ENCODE measurements around the gene TAB2. TPM values are rescaled to one million over a fixed set of nuclear protein-coding genes. Genes with fewer than 3 reads are reported as not detected.

The TAB2 gene
- total RNA-seq, 4 donors from 2014 or later = 63.7 to 73.5 (median 69.2) TPM

- no peaks in the 10 kb centered on the region for H3K36me3 ChIP-seq
- H3K4me3 ChIP-seq = no peak overlapping the region
- in situ Hi-C loops (cut with MboI; ENCODE audit: low sequenced_read_pairs in 4 of 4) = no loop called here
- ATAC-seq = no peak
- no peak overlapping the region for H3K27ac ChIP-seq
- intact Hi-C loops (cut with DNase I; ENCODE audit: low total_unique reads) = no loop called here
- TF ChIP-seq POLR2A (IDR thresholded peaks at IDR 0.05) (no peak), CTCF (IDR thresholded peaks at IDR 0.05 in 4 of 5, conservative IDR thresholded peaks at IDR 0.05 in 1 of 5) (no peak)
- H3K4me1 ChIP-seq = peaks cover 22% of the 10 kb centered on the region in 2 donors
- no peaks in the 10 kb centered on the region for H3K27me3 ChIP-seq
- DNase-seq = no peak
- no peaks in the 10 kb centered on the region for H3K9me3 ChIP-seq
Measured at GRCh38 chr6:149364557-149364956, 47.0 kb downstream of the TAB2 start.

- no peak for ATAC-seq
- intact Hi-C loops (cut with DNase I; ENCODE audit: low total_unique reads) (no loop called here), in situ Hi-C loops (cut with MboI; ENCODE audit: low sequenced_read_pairs in 4 of 4) (no loop called here)
- H3K4me1 ChIP-seq = peaks cover 22% of the 10 kb centered on the region in 2 donors
- H3K9me3 ChIP-seq = no peaks in the 10 kb centered on the region
- no peak for DNase-seq
- TF ChIP-seq CTCF (IDR thresholded peaks at IDR 0.05 in 4 of 5, conservative IDR thresholded peaks at IDR 0.05 in 1 of 5) = no peak
- no peak for TF ChIP-seq POLR2A (IDR thresholded peaks at IDR 0.05)
- no peak overlapping the region for H3K4me3 ChIP-seq
- no peaks in the 10 kb centered on the region for H3K27me3 ChIP-seq
- H3K36me3 ChIP-seq = no peaks in the 10 kb centered on the region
- no peak overlapping the region for H3K27ac ChIP-seq
Measured at GRCh38 chr6:149365197-149365596, 47.7 kb downstream of the TAB2 start.

- H3K27ac ChIP-seq = no peak overlapping the region
- DNase-seq (no peak), ATAC-seq (no peak)
- no peak overlapping the region for H3K4me3 ChIP-seq
- TF ChIP-seq POLR2A (IDR thresholded peaks at IDR 0.05) (no peak), CTCF (IDR thresholded peaks at IDR 0.05 in 4 of 5, conservative IDR thresholded peaks at IDR 0.05 in 1 of 5) (no peak)
- no peaks in the 10 kb centered on the region for H3K9me3 ChIP-seq
- no peaks in the 10 kb centered on the region for H3K36me3 ChIP-seq
- in situ Hi-C loops (cut with MboI; ENCODE audit: low sequenced_read_pairs in 4 of 4) (no loop called here), intact Hi-C loops (cut with DNase I; ENCODE audit: low total_unique reads) (no loop called here)
- peaks cover 22% of the 10 kb centered on the region in 2 donors for H3K4me1 ChIP-seq
- no peaks in the 10 kb centered on the region for H3K27me3 ChIP-seq
Measured at GRCh38 chr6:149366267-149366921, 48.9 kb downstream of the TAB2 start.

- Histone ChIP-seq H3K36me3 (no peaks in the 10 kb centered on the region), H3K9me3 (no peaks in the 10 kb centered on the region), H3K4me3 (no peak overlapping the region), H3K27me3 (no peaks in the 10 kb centered on the region), H3K27ac (no peak overlapping the region), H3K4me1 (peaks cover 22% of the 10 kb centered on the region in 2 donors)
- no peak for ATAC-seq
- in situ Hi-C loops (cut with MboI; ENCODE audit: low sequenced_read_pairs in 4 of 4) (no loop called here), intact Hi-C loops (cut with DNase I; ENCODE audit: low total_unique reads) (no loop called here)
- no peak for TF ChIP-seq CTCF (IDR thresholded peaks at IDR 0.05 in 4 of 5, conservative IDR thresholded peaks at IDR 0.05 in 1 of 5)
- TF ChIP-seq POLR2A (IDR thresholded peaks at IDR 0.05) = no peak
- DNase-seq = no peak
Measured at GRCh38 chr6:149368065-149368464, 50.6 kb downstream of the TAB2 start.

GRCh38 chr6:149371154-149371553 is 53.6 kb downstream of the TAB2 start:
- intact Hi-C loops (cut with DNase I; ENCODE audit: low total_unique reads) = no loop called here
- H3K4me1 ChIP-seq = peaks cover 8 to 9% of the 10 kb centered on the region in 2 donors
- in situ Hi-C loops (cut with MboI; ENCODE audit: low sequenced_read_pairs in 4 of 4) = no loop called here
- DNase-seq = no peak
- no peaks in the 10 kb centered on the region for H3K27me3 ChIP-seq
- no peak overlapping the region for H3K4me3 ChIP-seq
- H3K27ac ChIP-seq = no peak overlapping the region
- ATAC-seq = no peak
- H3K36me3 ChIP-seq = no peaks in the 10 kb centered on the region
- H3K9me3 ChIP-seq = no peaks in the 10 kb centered on the region
- TF ChIP-seq POLR2A (IDR thresholded peaks at IDR 0.05) (no peak), CTCF (IDR thresholded peaks at IDR 0.05 in 4 of 5, conservative IDR thresholded peaks at IDR 0.05 in 1 of 5) (no peak)
